GM12865 (cell line): ENCODE results near the gene TRPM6.

Experiments
- DNase-seq: peaks from one replicate; pipeline ENCODE4 v3.0.0; 2010; ENCODE audit warnings: low read depth
- H3K4me3 ChIP-seq: 2 replicates; pipeline ENCODE4 v1.5.1; 2011; ENCODE audit warnings: mild to moderate bottlenecking, low read depth, low read length, control low read depth
- CTCF ChIP-seq: IDR thresholded peaks from 2 replicates; pipeline ENCODE4 v1.5.1; 2011; ENCODE audit warnings: low read length, control low read depth, low read depth, inconsistent platforms; ENCODE audit not compliant: insufficient read depth; ENCODE audit errors: missing control alignments

The TRPM6 gene

GRCh38 chr9:74728176-74728575 is 159.5 kb downstream of the TRPM6 start:
- no peak for DNase-seq
- TF ChIP-seq CTCF = no peak
- no peak overlapping the region for H3K4me3 ChIP-seq

GRCh38 chr9:74726581-74726980 is 161.1 kb downstream of the TRPM6 start:
- DNase-seq = no peak
- H3K4me3 ChIP-seq = no peak overlapping the region
- TF ChIP-seq CTCF = no peak

- no peak for TF ChIP-seq CTCF
- H3K4me3 ChIP-seq = no peak overlapping the region
- no peak for DNase-seq
Measured at GRCh38 chr9:74724317-74724716, 163.4 kb downstream of the TRPM6 start.

- no peak for TF ChIP-seq CTCF
- H3K4me3 ChIP-seq = no peak overlapping the region
- DNase-seq = no peak
Measured at GRCh38 chr9:74721696-74722660, 165.7 kb downstream of the TRPM6 start.

GRCh38 chr9:74719306-74719705 is 168.4 kb downstream of the TRPM6 start:
- no peak for DNase-seq
- TF ChIP-seq CTCF = no peak
- no peak overlapping the region for H3K4me3 ChIP-seq

- H3K4me3 ChIP-seq = no peak overlapping the region
- no peak for TF ChIP-seq CTCF
- DNase-seq = no peak
Measured at GRCh38 chr9:74718709-74719108, 169.0 kb downstream of the TRPM6 start.
